HL-60 (cell line): ENCODE measurements around the gene ARHGEF6.

Experiments used
- DNase-seq, 2 experiments: peaks; one replicate each; pipeline ENCODE4 v3.0.0-alpha.2; 2010 to 2020; ENCODE audit warnings: low read depth in 1 of 2, low spot score in 1 of 2
- H3K27ac ChIP-seq: fragments of 250-450 bp; sonication (Bioruptor Pico); replicated peaks from 2 replicates; pipeline ENCODE4 v1.5.1; 2020; ENCODE audit warnings: mild to moderate bottlenecking, moderate library complexity
- H3K27me3 ChIP-seq: fragments of 250-450 bp; sonication (Bioruptor Pico); 2 replicates; pipeline ENCODE4 v1.5.1; 2021; ENCODE audit warnings: mild to moderate bottlenecking, moderate library complexity; ENCODE audit not compliant: insufficient read depth, poor library complexity, severe bottlenecking
- H3K4me3 ChIP-seq: replicated peaks from 2 replicates; pipeline ENCODE4 v1.5.1; 2011; ENCODE audit warnings: mild to moderate bottlenecking, control low read depth, low read length; ENCODE audit not compliant: insufficient read depth
- GABPA ChIP-seq: IDR thresholded peaks from 2 replicates; pipeline ENCODE4 v1.6.1; 2012; ENCODE audit warnings: low read depth
- POLR2AphosphoS5 ChIP-seq: IDR thresholded peaks from 2 replicates; pipeline ENCODE4 v1.6.1; 2012; ENCODE audit warnings: low read depth
- SPI1 ChIP-seq: IDR thresholded peaks from 2 replicates; pipeline ENCODE4 v1.6.1; 2012; ENCODE audit warnings: low read depth, mild to moderate bottlenecking, borderline replicate concordance
- TF ChIP-seq, protein P1 (sequence below): IDR thresholded peaks from one replicate; pipeline ENCODE4 v1.5.1; 2011; ENCODE audit warnings: low read length, control low read depth, inconsistent platforms; ENCODE audit not compliant: insufficient read depth
- TF ChIP-seq, protein P2 (sequence below): IDR thresholded peaks from 2 replicates; pipeline ENCODE4 v1.6.1; 2012; ENCODE audit warnings: low read depth; ENCODE audit not compliant: insufficient replicate concordance

The ARHGEF6 gene

DNA sequence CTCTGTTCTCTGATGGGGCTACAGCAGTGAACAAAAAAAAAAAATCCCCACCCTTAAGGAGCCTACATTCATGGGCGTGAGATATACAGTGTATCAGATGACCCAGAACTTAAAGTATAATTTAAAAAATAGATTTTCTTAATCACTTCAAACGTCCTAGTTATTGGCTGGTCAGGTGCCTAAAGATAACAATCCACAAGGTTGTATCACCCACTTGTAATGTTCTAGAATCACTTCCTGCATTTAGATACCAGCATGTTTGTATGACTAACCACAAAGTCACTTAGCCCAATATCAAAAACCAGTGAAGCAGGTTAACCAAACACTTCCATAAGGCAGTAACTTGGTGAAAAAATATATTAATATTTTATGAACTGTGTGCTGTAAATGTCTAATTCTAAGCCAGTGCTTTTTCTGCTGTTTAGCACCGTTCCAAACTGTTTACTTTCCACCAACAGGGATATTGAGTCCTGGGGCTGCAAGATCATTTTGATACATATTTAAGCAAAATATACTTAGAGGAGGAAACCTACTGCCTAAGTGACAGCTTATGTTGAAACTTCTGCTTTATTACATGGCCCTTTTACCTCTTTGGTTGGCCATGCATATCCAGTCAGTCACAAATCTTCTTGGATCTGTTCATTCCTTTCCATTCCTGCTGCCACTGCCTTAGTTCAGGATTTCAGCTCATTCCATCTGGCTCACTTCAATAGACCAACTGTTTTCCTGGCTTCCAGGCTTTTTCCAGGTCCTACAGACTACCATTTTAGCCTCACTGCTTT, 89.5 kb downstream of the ARHGEF6 start:
- no peak overlapping the region for H3K4me3 ChIP-seq
- H3K27me3 ChIP-seq, result no peaks in the 10 kb centered on the region
- H3K27ac ChIP-seq, result no peak overlapping the region
- TF ChIP-seq, protein P1, sequence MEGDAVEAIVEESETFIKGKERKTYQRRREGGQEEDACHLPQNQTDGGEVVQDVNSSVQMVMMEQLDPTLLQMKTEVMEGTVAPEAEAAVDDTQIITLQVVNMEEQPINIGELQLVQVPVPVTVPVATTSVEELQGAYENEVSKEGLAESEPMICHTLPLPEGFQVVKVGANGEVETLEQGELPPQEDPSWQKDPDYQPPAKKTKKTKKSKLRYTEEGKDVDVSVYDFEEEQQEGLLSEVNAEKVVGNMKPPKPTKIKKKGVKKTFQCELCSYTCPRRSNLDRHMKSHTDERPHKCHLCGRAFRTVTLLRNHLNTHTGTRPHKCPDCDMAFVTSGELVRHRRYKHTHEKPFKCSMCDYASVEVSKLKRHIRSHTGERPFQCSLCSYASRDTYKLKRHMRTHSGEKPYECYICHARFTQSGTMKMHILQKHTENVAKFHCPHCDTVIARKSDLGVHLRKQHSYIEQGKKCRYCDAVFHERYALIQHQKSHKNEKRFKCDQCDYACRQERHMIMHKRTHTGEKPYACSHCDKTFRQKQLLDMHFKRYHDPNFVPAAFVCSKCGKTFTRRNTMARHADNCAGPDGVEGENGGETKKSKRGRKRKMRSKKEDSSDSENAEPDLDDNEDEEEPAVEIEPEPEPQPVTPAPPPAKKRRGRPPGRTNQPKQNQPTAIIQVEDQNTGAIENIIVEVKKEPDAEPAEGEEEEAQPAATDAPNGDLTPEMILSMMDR, result no peak
- DNase-seq, result no peak

DNA sequence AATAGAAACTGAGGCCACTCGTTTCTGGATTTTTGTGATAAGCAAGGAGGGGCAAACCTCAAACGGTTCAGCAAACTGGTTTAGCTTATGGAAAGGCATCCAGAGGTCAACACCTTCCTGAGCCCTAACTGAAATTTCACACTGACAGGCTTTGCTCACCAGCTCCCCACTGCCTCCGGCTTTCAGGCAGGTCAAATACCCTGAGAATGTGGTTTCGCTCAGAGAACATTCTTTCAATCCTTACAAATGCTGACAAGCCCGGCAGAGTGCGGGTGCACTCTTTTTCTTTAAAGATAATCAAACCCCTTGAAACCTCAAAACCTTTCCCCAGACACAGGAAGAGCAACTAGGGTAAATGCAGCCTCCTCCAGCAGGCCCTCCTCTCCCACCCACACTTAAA, 91.3 kb downstream of the ARHGEF6 start:
- H3K27ac ChIP-seq, result no peak overlapping the region
- no peak for DNase-seq

DNA sequence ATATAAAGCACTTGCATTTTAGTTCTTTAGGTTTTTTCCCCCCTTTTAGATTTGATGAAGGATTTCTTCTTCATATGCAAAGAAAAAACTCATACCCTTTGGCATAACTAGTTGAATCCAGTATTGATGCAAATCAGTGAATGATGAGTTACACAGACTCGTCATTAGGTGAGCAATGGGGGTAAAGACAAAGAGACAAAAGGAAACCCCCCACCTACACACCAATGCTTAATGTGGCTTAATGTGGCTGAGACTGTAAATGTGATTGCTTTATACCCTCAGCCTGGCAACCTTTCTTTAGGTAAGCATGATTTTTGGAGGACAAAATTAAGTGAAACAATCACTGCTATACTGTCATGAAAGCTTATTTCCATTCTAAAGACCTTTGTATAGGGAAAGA, 93.3 kb downstream of the ARHGEF6 start:
- no peak for TF ChIP-seq GABPA
- TF ChIP-seq, protein P1, result no peak
- TF ChIP-seq, protein P2, sequence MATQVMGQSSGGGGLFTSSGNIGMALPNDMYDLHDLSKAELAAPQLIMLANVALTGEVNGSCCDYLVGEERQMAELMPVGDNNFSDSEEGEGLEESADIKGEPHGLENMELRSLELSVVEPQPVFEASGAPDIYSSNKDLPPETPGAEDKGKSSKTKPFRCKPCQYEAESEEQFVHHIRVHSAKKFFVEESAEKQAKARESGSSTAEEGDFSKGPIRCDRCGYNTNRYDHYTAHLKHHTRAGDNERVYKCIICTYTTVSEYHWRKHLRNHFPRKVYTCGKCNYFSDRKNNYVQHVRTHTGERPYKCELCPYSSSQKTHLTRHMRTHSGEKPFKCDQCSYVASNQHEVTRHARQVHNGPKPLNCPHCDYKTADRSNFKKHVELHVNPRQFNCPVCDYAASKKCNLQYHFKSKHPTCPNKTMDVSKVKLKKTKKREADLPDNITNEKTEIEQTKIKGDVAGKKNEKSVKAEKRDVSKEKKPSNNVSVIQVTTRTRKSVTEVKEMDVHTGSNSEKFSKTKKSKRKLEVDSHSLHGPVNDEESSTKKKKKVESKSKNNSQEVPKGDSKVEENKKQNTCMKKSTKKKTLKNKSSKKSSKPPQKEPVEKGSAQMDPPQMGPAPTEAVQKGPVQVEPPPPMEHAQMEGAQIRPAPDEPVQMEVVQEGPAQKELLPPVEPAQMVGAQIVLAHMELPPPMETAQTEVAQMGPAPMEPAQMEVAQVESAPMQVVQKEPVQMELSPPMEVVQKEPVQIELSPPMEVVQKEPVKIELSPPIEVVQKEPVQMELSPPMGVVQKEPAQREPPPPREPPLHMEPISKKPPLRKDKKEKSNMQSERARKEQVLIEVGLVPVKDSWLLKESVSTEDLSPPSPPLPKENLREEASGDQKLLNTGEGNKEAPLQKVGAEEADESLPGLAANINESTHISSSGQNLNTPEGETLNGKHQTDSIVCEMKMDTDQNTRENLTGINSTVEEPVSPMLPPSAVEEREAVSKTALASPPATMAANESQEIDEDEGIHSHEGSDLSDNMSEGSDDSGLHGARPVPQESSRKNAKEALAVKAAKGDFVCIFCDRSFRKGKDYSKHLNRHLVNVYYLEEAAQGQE, result no peak
- no peak for TF ChIP-seq SPI1
- no peak for TF ChIP-seq POLR2AphosphoS5
- H3K27ac ChIP-seq, result no peak overlapping the region
- H3K4me3 ChIP-seq, result no peak overlapping the region
- DNase-seq, result no peak
- no peaks in the 10 kb centered on the region for H3K27me3 ChIP-seq

More for the DNA sequence above, 91.3 kb downstream of the ARHGEF6 start:
- TF ChIP-seq, protein P1, result no peak
- TF ChIP-seq SPI1, result no peak
- TF ChIP-seq POLR2AphosphoS5, result no peak
- TF ChIP-seq GABPA, result no peak
- TF ChIP-seq, protein P2, result no peak
- H3K27me3 ChIP-seq, result no peaks in the 10 kb centered on the region
- no peak overlapping the region for H3K4me3 ChIP-seq

DNA sequence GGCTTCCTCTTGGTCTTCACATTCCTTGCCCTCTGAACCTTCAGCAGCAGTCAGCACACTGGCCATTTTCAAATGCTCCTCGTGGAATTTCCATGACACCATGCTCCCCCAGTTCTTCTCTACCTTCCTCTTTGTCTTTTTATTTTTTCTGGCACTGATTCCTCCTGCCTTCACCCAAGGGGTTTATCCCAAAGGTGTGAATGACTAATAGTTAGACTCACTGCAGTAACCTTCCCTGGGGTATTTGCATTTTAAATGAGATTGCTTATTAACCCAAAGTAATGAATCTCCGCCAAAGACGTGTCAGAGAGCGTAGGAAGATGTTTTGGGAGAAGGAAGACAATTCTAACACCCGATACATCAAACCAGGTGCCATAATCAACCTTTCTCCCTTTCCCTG, 96.6 kb downstream of the ARHGEF6 start:
- no peak for TF ChIP-seq GABPA
- no peak for TF ChIP-seq POLR2AphosphoS5
- TF ChIP-seq, protein P1, result no peak
- TF ChIP-seq SPI1, result no peak
- TF ChIP-seq, protein P2, result no peak
- no peak overlapping the region for H3K4me3 ChIP-seq
- H3K27me3 ChIP-seq, result no peaks in the 10 kb centered on the region
- no peak overlapping the region for H3K27ac ChIP-seq
- DNase-seq, result no peak
